Measurements from ENCODE around the gene SLCO3A1.

SLCO3A1 gene

GRCh38 chr15:92100751-92101150 is 247.2 kb downstream of the SLCO3A1 start:
- no peak for DNase-seq (ENCODE audit: low read depth)

GRCh38 chr15:92101708-92102394 is 248.3 kb downstream of the SLCO3A1 start:
- no peak for DNase-seq (ENCODE audit: low read depth)

GRCh38 chr15:92102395-92102755 is 248.9 kb downstream of the SLCO3A1 start:
- no peak for DNase-seq (ENCODE audit: low read depth)

GRCh38 chr15:92104072-92104471 is 250.6 kb downstream of the SLCO3A1 start:
- DNase-seq (ENCODE audit: low read depth): no peak

- no peak for DNase-seq (ENCODE audit: low read depth)
Observed at GRCh38 chr15:92105611-92106010, 252.1 kb downstream of the SLCO3A1 start.

- no peak for DNase-seq (ENCODE audit: low read depth)
Observed at GRCh38 chr15:92107510-92107909, 254.0 kb downstream of the SLCO3A1 start.

- DNase-seq (ENCODE audit: low read depth): no peak
Observed at GRCh38 chr15:92109191-92109873, 255.8 kb downstream of the SLCO3A1 start.

GRCh38 chr15:92111291-92111690 is 257.8 kb downstream of the SLCO3A1 start:
- DNase-seq (ENCODE audit: low read depth): no peak

GRCh38 chr15:92111751-92112150 is 258.2 kb downstream of the SLCO3A1 start:
- DNase-seq (ENCODE audit: low read depth): no peak

- DNase-seq (ENCODE audit: low read depth): no peak
Observed at GRCh38 chr15:92112180-92112579, 258.7 kb downstream of the SLCO3A1 start.

GRCh38 chr15:92112711-92113110 is 259.2 kb downstream of the SLCO3A1 start:
- DNase-seq (ENCODE audit: low read depth): no peak

GRCh38 chr15:92113832-92114231 is 260.3 kb downstream of the SLCO3A1 start:
- no peak for DNase-seq (ENCODE audit: low read depth)

- DNase-seq (ENCODE audit: low read depth): no peak
Observed at GRCh38 chr15:92115834-92116233, 262.3 kb downstream of the SLCO3A1 start.

- DNase-seq (ENCODE audit: low read depth): no peak
Observed at GRCh38 chr15:92116330-92116729, 262.8 kb downstream of the SLCO3A1 start.

- no peak for DNase-seq (ENCODE audit: low read depth)
Observed at GRCh38 chr15:92117261-92117731, 263.8 kb downstream of the SLCO3A1 start.

GRCh38 chr15:92118162-92118935 is 264.8 kb downstream of the SLCO3A1 start:
- no peak for DNase-seq (ENCODE audit: low read depth)

- no peak for DNase-seq (ENCODE audit: low read depth)
Observed at GRCh38 chr15:92118936-92119325, 265.4 kb downstream of the SLCO3A1 start.

- no peak for DNase-seq (ENCODE audit: low read depth)
Observed at GRCh38 chr15:92120094-92120795, 266.7 kb downstream of the SLCO3A1 start.

- no peak for DNase-seq (ENCODE audit: low read depth)
Observed at GRCh38 chr15:92121047-92121446, 267.5 kb downstream of the SLCO3A1 start.

- DNase-seq (ENCODE audit: low read depth): no peak
Observed at GRCh38 chr15:92122259-92122658, 268.8 kb downstream of the SLCO3A1 start.

GRCh38 chr15:92123962-92124656 is 270.6 kb downstream of the SLCO3A1 start:
- DNase-seq (ENCODE audit: low read depth): no peak

- DNase-seq (ENCODE audit: low read depth): no peak
Observed at GRCh38 chr15:92124657-92125010, 271.1 kb downstream of the SLCO3A1 start.
